ENCODE data around the gene CCL7. TPM values are rescaled to one million over a fixed set of nuclear protein-coding genes. Genes with fewer than 3 reads are reported as not detected.

CCL7 gene
- polyA plus RNA-seq, 5 donors: not detected

Other genes starting within 250 kb of the CCL7 start
- 10 to 100 TPM; 49.3 to 70.8 (median 61.3) TPM for gene CCL2, start 14.9 kb upstream of the CCL7 start, polyA plus RNA-seq (ENCODE audit: insufficient read depth in 1 of 5, insufficient read length in 5 of 5, low replicate concordance in 1 of 5)
- gene CCL11, start 15.5 kb downstream of the CCL7 start, polyA plus RNA-seq (ENCODE audit: insufficient read depth in 1 of 5, insufficient read length in 5 of 5, low replicate concordance in 1 of 5): under 1 TPM; 0.19 to 0.70 (median 0.41) TPM
- gene CCL8, start 49.2 kb downstream of the CCL7 start, polyA plus RNA-seq (ENCODE audit: insufficient read depth in 1 of 5, insufficient read length in 5 of 5, low replicate concordance in 1 of 5): under 1 TPM; 0.38 to 0.68 (median 0.49) TPM
- gene CCL13, start 86.3 kb downstream of the CCL7 start, polyA plus RNA-seq (ENCODE audit: insufficient read depth in 1 of 5, insufficient read length in 5 of 5, low replicate concordance in 1 of 5): 1 to 10 TPM in 2 of 5 donors, under 1 TPM in 3; 0.37 to 2.6 (median 0.82) TPM
- gene CCL1, start 93.0 kb downstream of the CCL7 start, polyA plus RNA-seq (ENCODE audit: insufficient read depth in 1 of 5, insufficient read length in 5 of 5, low replicate concordance in 1 of 5): not detected